HuH-7.5 (cell line): ENCODE measurements around the gene SLC4A4.

ENCODE experiments used
- DNase-seq: peaks from one replicate; pipeline ENCODE4 v3.0.0; 2011; ENCODE audit warnings: low spot score

The SLC4A4 gene

GRCh38 chr4:71338846-71339593 lies at the start of gene SLC4A4:
Gene SLC4A4, plus strand, starts transcription at chr4:71339020.
- no peak for DNase-seq

- no peak for DNase-seq
Measured at GRCh38 chr4:71290074-71290473, 48.7 kb upstream of the SLC4A4 start.

GRCh38 chr4:71290476-71290875 lies 48.3 kb upstream of the SLC4A4 start:
- DNase-seq = no peak

GRCh38 chr4:71292228-71292627 lies 46.6 kb upstream of the SLC4A4 start:
- no peak for DNase-seq

GRCh38 chr4:71293705-71294104 lies 45.1 kb upstream of the SLC4A4 start:
- DNase-seq = no peak

GRCh38 chr4:71294301-71294700 lies 44.5 kb upstream of the SLC4A4 start:
- no peak for DNase-seq

- DNase-seq = no peak
Measured at GRCh38 chr4:71296945-71297344, 41.9 kb upstream of the SLC4A4 start.

GRCh38 chr4:71300362-71300761 lies 38.5 kb upstream of the SLC4A4 start:
- DNase-seq = no peak

GRCh38 chr4:71300964-71301363 lies 37.9 kb upstream of the SLC4A4 start:
- no peak for DNase-seq

GRCh38 chr4:71303287-71303686 lies 35.5 kb upstream of the SLC4A4 start:
- DNase-seq = no peak

- DNase-seq = no peak
Measured at GRCh38 chr4:71303850-71304249, 35.0 kb upstream of the SLC4A4 start.

- no peak for DNase-seq
Measured at GRCh38 chr4:71304289-71304850, 34.5 kb upstream of the SLC4A4 start.

- no peak for DNase-seq
Measured at GRCh38 chr4:71307729-71308128, 31.1 kb upstream of the SLC4A4 start.

- no peak for DNase-seq
Measured at GRCh38 chr4:71322425-71322824, 16.4 kb upstream of the SLC4A4 start.

GRCh38 chr4:71333368-71333767 lies 5.5 kb upstream of the SLC4A4 start:
- DNase-seq = no peak

- DNase-seq = no peak
Measured at GRCh38 chr4:71333960-71334359, 4.9 kb upstream of the SLC4A4 start.

- no peak for DNase-seq
Measured at GRCh38 chr4:71334465-71334882, 4.3 kb upstream of the SLC4A4 start.

- DNase-seq = no peak
Measured at GRCh38 chr4:71343670-71344466, 5.0 kb downstream of the SLC4A4 start.

GRCh38 chr4:71346710-71347109 lies 7.9 kb downstream of the SLC4A4 start:
- no peak for DNase-seq

- no peak for DNase-seq
Measured at GRCh38 chr4:71348586-71348985, 9.8 kb downstream of the SLC4A4 start.

GRCh38 chr4:71355045-71355444 lies 16.2 kb downstream of the SLC4A4 start:
- DNase-seq = no peak

- DNase-seq = no peak
Measured at GRCh38 chr4:71355971-71356370, 17.2 kb downstream of the SLC4A4 start.
